ENCODE data around the gene EEF1AKMT3.

- TF ChIP-seq HDGF (IDR thresholded peaks at IDR 0.05; ENCODE audit: borderline replicate concordance) (no peak), FOXA1 (IDR thresholded peaks at IDR 0.05) (no peak), FOXM1 (IDR thresholded peaks at IDR 0.05; ENCODE audit: borderline replicate concordance) (no peak), LEF1 (IDR thresholded peaks at IDR 0.05; ENCODE audit: borderline replicate concordance) (no peak), L3MBTL2 (conservative IDR thresholded peaks at IDR 0.05) (no peak), SP1 (IDR thresholded peaks at IDR 0.05) (no peak), ARNT (IDR thresholded peaks at IDR 0.05) (no peak), PKNOX1 (IDR thresholded peaks at IDR 0.05) (no peak)
These were observed 9.8 kb downstream of the EEF1AKMT3 start for GRCh38 chr12:57782243-57782607.
